HEK293T (cell line): ENCODE results near the gene VIPR2.

Experiments used
- ARNT ChIP-seq: fragments of 450-650 bp; IDR thresholded peaks from 2 replicates; pipeline ENCODE4 v1.6.1; 2017; ENCODE audit warnings: mild to moderate bottlenecking
- BHLHE40 ChIP-seq: fragments of 450-650 bp; IDR thresholded peaks from 2 replicates; pipeline ENCODE4 v1.6.1; 2016; ENCODE audit warnings: mild to moderate bottlenecking, moderate library complexity, borderline replicate concordance
- FOXK2 ChIP-seq: fragments of 450-650 bp; IDR thresholded peaks from 2 replicates; pipeline ENCODE4 v1.6.1; 2016; ENCODE audit warnings: mild to moderate bottlenecking
- FOXM1 ChIP-seq: fragments of 450-650 bp; IDR thresholded peaks from 2 replicates; pipeline ENCODE4 v1.6.1; 2017; ENCODE audit warnings: mild to moderate bottlenecking, borderline replicate concordance
- HDGF ChIP-seq: fragments of 450-650 bp; IDR thresholded peaks from 2 replicates; pipeline ENCODE4 v1.6.1; 2017; ENCODE audit warnings: antibody characterized with exemption, borderline replicate concordance
- L3MBTL2 ChIP-seq: fragments of 450-650 bp; conservative IDR thresholded peaks from 2 replicates; pipeline ENCODE4 v1.6.1; 2016; ENCODE audit warnings: mild to moderate bottlenecking
- LEF1 ChIP-seq: fragments of 450-650 bp; IDR thresholded peaks from 2 replicates; pipeline ENCODE4 v1.6.1; 2017; ENCODE audit warnings: mild to moderate bottlenecking, borderline replicate concordance
- NFRKB ChIP-seq: fragments of 450-650 bp; IDR thresholded peaks from 2 replicates; pipeline ENCODE4 v1.6.1; 2016; ENCODE audit warnings: mild to moderate bottlenecking, moderate library complexity
- SP1 ChIP-seq: fragments of 450-650 bp; IDR thresholded peaks from 2 replicates; pipeline ENCODE4 v1.6.1; 2017
- SUZ12 ChIP-seq: fragments of 450-650 bp; IDR thresholded peaks from 2 replicates; pipeline ENCODE4 v1.6.1; 2016; ENCODE audit warnings: mild to moderate bottlenecking

DNA sequence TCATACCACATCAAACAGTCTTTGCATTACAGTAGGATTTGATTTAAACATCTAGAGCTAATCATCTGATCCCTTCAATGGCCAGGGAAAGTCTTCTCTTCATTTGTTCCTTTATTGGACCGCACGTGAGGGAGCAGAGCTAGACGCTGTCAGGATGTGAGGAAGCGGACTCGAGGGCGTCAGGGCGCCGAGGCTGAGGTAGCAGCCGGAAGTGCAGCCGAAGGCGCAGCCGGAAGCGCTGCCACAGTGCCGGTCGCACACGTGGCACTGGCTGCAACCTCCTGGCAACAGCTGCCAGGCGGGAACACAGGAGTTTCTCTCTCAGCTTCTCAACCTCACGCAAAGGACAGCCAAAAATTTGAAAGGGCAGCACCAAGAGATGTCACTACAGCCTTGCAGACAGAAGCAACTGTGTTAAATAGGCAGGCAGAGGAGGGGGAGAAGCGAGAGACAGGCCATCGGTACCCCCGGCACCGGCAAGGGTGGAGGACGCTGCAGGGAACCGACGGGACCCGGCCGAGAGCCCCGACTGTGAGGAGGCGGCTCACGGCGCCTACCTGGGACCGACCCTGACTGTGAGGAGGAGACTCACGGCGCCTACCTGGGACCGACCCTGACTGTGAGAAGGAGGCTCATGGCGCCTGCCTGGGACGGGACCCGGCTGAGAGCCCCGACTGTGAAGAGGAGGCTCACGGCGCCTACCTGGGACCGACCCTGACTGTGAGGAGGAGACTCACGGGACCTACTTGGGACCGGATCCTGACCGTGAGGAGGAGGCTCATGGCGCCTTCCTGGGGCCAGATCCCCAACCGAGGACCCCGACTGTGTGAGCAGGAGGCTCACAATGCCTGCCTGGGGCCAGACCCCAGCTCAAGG lies 32.3 kb downstream of the VIPR2 start:
- TF ChIP-seq FOXM1 (no peak), ARNT (no peak), BHLHE40 (no peak), FOXK2 (no peak), SP1 (no peak), SUZ12 (no peak), L3MBTL2 (no peak), NFRKB (no peak), HDGF (no peak), LEF1 (no peak)
